Ovary (tissue), 3 donors: ENCODE data around the gene MS4A5.

Source experiments
- CTCF ChIP-seq, 3 donors: fragments of 450-650 bp in 2 of 3; fragments of 200-600 bp in 1 of 3; IDR thresholded peaks; one replicate each; pipeline versions ENCODE4 v1.5.1 to v1.8.0; 2016 to 2022; ENCODE audit warnings: antibody characterized with exemption in 3 of 3, mild to moderate bottlenecking in 1 of 3
- EP300 ChIP-seq: sonication (generic); formaldehyde crosslinking; IDR thresholded peaks from one replicate; pipeline ENCODE4 v1.6.1; 2017; ENCODE audit warnings: antibody characterized with exemption
- POLR2A ChIP-seq: fragments of 450-650 bp; IDR thresholded peaks from one replicate; pipeline ENCODE4 v1.6.1; 2017; ENCODE audit warnings: antibody characterized with exemption, mild to moderate bottlenecking, moderate library complexity
- donor health status: DM: no; HTN: no; CAD: no.

GRCh38 chr11:60390419-60390818 lies 39.0 kb upstream of the MS4A5 start:
- no peak for TF ChIP-seq EP300
- no peak for TF ChIP-seq POLR2A
- TF ChIP-seq CTCF (IDR thresholded peaks at IDR 0.05), result no peak
